Omental fat pad (tissue), 4 donors: Measurements from ENCODE around the gene STRIT1. TPM values are rescaled to one million over a fixed set of nuclear protein-coding genes. Genes with fewer than 3 reads are reported as not detected.

Experiments used
- ATAC-seq: fragments of 150-250 bp; one replicate; pipeline ENCODE4 v1.9.1; 2016; ENCODE audit warnings: mild to moderate bottlenecking, moderate library complexity; ENCODE audit not compliant: low FRiP score
- DNase-seq: peaks from one replicate; pipeline ENCODE4 v3.0.0-alpha.2; 2019; ENCODE audit warnings: low spot score
- total RNA-seq, 4 donors: library from RNA; depleted of rRNA; stranded (reverse); fragments of >200 nt; gene quantifications; one replicate each; pipeline ENCODE4 v1.1.0, GENCODE V29; 2016
- TF ChIP-seq, protein P1 (sequence below), 3 donors: fragments of 450-650 bp; IDR thresholded peaks; one replicate each; pipeline ENCODE4 v1.5.1; 2016 to 2017; ENCODE audit warnings: antibody characterized with exemption in 3 of 3, mild to moderate bottlenecking in 3 of 3, moderate library complexity in 2 of 3

The STRIT1 gene
- total RNA-seq, 4 donors from 2014 or later = not detected

DNA sequence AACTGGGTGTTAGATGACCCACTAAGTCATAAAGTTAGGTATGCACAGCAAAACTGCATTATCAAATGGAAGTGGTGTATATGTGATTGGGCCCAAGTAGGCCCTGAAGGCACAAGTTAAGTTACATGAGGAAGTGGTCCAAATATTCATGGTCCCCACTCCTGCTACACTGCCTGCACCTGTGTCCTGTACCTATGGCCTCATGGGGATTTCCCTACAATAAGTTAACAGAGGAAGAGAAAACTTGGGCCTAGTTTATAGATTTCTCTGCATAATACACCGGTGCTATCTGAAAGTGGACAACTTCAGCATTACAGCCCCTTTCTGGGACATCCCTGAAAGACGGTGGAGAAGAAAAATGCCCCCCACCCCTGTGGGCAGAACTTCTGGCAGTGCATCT is 41.5 kb downstream of the STRIT1 start:
- ATAC-seq = no peak
- no peak for DNase-seq
- TF ChIP-seq, protein P1, sequence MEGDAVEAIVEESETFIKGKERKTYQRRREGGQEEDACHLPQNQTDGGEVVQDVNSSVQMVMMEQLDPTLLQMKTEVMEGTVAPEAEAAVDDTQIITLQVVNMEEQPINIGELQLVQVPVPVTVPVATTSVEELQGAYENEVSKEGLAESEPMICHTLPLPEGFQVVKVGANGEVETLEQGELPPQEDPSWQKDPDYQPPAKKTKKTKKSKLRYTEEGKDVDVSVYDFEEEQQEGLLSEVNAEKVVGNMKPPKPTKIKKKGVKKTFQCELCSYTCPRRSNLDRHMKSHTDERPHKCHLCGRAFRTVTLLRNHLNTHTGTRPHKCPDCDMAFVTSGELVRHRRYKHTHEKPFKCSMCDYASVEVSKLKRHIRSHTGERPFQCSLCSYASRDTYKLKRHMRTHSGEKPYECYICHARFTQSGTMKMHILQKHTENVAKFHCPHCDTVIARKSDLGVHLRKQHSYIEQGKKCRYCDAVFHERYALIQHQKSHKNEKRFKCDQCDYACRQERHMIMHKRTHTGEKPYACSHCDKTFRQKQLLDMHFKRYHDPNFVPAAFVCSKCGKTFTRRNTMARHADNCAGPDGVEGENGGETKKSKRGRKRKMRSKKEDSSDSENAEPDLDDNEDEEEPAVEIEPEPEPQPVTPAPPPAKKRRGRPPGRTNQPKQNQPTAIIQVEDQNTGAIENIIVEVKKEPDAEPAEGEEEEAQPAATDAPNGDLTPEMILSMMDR (IDR thresholded peaks at IDR 0.05) = no peak

DNA sequence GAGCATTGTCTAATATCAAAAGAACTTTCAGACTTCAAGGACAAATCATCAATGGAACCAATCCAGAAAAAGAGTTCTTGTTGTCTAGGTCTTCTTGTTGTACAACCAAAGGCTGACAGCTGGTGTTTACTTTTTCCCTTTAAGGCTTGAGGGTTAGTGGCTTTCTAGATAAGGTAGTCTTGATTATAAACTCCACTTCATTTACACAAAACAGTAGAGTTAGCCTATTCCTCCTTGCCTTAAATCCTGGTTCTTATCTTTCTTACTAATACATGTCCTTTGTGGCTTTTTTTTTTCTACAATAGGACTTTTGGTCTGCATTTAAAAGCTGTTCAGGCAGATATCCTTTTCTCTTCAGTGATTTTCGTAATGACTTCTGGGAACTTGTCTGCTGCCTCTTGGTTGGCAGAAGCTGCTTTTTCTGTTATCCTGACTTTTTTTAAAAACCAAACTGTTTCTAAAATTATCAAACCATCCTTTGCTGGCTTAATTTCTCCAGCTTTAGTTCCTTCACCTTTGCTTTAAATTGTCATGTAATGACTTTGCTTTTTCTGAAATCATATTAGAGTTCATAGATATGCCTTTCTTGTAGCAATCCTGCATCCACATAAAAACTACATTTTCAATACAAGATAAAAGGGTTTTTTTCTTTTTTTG is 44.8 kb downstream of the STRIT1 start:
- TF ChIP-seq, protein P1 (IDR thresholded peaks at IDR 0.05) = no peak
- ATAC-seq (no peak), DNase-seq (no peak)

DNA sequence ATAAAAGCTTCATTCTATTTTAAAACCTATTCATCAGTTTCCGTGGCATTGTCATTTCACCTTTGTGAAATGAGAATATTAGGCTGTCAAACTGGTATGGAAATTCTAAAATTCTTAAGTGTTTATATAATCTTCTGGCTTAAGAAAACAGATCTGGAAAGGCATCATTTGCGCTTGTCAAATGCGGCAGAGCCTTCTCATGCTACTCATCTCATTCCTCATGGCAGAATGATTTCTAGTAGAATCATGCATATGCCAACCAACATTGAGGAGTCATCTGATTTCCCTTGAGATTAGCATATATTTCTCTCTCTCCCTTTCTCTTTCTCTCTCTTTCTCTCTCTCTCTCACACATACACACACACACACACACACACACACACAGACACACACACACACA is 48.8 kb downstream of the STRIT1 start:
- DNase-seq (no peak), ATAC-seq (no peak)

DNA sequence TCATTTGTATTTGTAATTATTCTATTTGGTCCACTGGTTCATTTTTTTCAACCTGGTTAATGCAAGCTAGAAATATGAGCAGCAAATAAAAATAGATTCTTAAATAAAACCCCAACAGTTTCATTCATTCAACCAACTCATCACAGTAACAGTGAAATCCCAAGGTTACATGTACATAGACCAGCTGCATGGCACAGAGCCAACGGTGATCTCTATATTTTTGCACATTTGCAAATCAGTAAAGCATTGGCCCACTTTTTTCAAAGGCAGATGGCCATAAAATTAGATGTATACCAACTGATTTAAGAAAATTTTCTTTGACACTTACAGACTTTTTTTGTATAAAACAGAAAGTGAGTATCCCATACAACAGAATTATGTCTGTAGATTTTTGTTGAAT is 49.3 kb downstream of the STRIT1 start:
- TF ChIP-seq, protein P1 (IDR thresholded peaks at IDR 0.05) = no peak
- DNase-seq = no peak
- ATAC-seq = no peak

More for the DNA sequence above, 48.8 kb downstream of the STRIT1 start:
- TF ChIP-seq, protein P1 (IDR thresholded peaks at IDR 0.05) = no peak

DNA sequence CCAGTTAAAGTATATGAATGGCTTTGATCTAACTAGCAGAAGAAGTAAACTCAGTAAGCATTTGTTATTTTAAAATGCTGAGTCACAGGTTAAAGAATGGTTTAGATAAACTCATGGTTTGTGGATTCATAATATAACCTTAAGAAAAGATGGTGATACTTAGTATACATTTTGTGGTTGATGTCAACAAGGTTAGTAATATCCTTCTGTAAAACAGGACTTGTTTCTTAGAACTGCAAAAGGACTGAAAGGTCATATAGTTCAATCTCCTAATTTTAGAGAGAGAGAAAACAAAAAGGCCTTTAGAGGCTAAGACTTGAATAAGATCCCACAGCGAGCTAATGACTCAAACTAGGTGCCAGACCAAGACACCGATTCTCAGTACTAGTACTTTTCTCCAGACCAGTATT is 50.0 kb downstream of the STRIT1 start:
- TF ChIP-seq, protein P1 (IDR thresholded peaks at IDR 0.05) = no peak
- ATAC-seq = no peak
- DNase-seq = no peak

DNA sequence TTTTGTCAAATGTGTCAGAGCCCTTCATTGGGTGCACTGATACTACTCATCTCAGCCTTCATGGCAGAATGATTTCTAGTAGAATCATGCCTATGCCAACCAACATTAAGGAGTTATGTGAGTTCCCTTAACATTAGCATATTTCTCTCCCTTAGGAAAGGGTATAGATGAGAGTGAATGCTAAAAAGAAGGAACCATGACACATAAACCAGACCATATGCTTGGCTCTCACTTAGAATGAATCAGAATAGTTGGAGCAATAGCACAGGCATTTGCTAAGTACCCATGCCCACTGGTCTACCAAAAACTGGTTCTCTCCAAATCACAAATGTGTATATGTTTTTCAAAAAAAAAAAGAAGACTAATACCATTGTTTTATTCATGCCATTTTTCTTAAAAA is 51.1 kb downstream of the STRIT1 start:
- no peak for ATAC-seq
- TF ChIP-seq, protein P1 (IDR thresholded peaks at IDR 0.05) = no peak
- no peak for DNase-seq

DNA sequence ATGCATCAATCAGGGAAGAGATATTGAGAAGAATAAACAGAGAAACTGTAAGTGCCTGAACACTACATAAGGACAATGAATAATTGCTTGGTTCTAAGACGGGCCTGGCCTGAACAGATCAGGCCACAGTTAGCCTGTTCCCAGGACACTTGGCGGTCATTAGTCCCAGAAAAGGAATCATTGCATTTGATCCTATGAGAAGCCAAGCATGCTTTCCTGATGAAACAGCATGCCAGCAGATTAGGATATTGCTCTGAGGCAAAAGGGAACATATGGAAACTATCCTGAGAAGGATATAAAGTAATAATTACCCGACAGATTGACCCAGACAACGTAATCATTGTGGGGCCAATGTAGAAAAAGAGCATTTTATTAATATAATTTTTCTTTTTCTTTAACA is 51.9 kb downstream of the STRIT1 start:
- TF ChIP-seq, protein P1 (IDR thresholded peaks at IDR 0.05) = no peak
- no peak for DNase-seq
- ATAC-seq = no peak
